Right renal pelvis (tissue), 4 donors: ENCODE results near the gene PLA2G1B. TPM values are rescaled to one million over a fixed set of nuclear protein-coding genes. Genes with fewer than 3 reads are reported as not detected.

ENCODE experiments used
- DNase-seq, 4 donors: peaks; one replicate each; pipeline ENCODE4 v3.0.0-alpha.2; 2013; ENCODE audit warnings: low read depth in 4 of 4, low spot score in 3 of 4, missing footprints in 1 of 4
- polyA plus RNA-seq, 4 donors: library from polyadenylated mRNA; unstranded; fragments of 120-200 nt; gene quantifications; one replicate each; pipeline ENCODE4 v1.2.1, GENCODE V29; 2013; ENCODE audit not compliant: insufficient read length in 4 of 4

The PLA2G1B gene
- polyA plus RNA-seq, 4 donors: 0.31 to 0.73 (median 0.42) TPM

DNA sequence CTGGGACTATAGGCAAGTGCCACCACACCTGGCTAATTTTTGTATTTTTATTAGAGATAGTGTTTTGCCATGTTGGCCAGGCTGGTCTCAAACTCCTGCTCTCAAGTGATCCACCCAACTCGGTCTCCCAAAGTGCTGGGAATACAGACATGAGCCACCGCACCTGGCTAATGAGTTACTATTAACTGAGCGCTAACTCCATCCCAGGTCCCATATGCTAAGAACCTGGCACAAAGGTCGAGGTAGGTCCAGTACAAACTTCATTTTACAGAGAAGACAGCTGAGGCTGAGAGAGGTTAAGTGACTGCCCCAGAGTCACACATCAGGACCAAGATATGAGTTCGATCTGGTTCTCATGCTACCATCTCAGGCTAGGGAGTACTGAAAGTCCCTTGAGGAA lies 4.5 kb upstream of the PLA2G1B start:
- DNase-seq: no peak

DNA sequence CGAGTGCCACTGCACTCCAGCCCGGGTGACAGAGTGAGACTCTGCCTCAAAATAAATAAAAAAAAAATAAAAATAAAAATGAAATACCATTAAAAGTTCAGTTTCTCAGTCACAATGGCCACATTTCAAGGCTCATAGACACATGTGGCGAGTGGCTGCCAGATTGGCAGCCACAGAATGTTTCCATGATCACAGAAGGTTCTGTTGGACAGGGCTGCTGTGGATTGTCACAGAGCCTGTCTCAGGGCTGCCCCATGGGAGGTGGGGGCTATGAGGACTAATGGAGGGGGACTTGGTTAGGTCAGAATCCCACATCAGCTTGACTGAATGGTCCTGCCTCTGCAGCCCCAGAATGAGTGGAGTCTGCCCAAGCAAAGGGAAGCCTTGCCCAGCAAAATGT lies 3.8 kb upstream of the PLA2G1B start:
- no peak for DNase-seq

DNA sequence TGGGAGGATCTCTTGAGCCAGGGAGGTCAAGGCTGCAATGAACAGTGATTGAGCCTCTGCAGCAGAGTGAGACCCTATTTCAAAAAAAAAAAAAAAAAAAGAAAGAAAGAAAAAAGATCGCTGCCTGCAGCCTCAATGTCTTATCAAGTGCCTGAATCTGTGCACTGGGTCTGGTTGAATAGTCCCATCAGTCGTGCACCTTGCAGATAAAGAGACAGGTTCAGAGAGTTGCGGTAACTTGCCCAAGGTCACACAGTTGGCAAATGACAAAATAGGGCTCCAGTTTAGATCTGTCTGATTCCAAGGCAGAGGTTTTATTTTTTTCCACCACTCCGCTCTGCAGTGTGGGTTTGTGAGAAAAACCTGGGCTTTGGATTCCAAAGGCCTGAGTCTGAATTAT lies 649 bp upstream of the PLA2G1B start:
- no peak for DNase-seq

DNA sequence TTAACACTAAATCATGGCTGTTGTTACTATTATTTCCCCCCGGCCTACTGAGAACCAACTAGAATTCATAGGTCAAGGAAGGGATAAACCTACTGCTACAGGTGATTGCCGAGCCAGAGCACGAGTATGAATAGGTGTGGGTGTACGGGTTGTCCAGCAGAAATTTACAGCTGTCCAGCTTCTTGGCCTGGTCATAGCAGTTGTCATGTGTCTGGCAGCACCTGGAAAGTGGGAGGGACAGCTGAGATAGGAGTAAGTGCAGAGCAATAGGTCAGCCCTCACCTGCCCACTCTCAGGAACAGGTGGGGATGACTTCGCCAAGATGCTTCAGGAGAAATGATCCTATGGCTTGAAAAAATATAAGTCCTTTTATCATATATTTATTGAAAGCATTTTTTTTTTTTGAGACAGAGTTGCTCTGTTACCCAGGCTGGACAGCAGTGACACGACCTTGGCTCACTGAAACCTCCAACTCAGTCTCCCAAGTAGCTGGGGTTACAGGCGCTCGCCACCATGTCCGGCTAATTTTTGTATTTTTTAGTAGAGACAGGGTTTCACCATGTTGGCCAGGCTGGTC lies 2.6 kb downstream of the PLA2G1B start:
- DNase-seq: no peak

DNA sequence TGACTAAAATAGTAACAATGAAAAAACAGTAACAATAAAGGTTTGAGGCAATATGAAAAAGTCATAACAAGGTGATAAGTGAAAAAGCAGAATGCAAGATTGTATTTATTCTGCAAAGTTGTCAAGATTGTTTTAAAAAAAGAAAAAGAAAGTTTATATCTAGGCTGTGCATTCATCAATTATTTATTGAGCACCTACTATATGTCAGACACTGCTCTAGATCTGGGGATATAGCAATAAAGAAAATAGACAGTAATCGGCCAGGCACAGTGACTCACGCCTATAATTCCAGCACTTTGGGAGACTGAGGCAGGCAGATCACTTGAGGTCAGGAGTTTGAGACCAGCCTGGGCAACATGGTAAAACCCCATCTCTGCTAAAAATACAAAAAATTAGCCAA lies 3.8 kb downstream of the PLA2G1B start:
- DNase-seq: no peak

DNA sequence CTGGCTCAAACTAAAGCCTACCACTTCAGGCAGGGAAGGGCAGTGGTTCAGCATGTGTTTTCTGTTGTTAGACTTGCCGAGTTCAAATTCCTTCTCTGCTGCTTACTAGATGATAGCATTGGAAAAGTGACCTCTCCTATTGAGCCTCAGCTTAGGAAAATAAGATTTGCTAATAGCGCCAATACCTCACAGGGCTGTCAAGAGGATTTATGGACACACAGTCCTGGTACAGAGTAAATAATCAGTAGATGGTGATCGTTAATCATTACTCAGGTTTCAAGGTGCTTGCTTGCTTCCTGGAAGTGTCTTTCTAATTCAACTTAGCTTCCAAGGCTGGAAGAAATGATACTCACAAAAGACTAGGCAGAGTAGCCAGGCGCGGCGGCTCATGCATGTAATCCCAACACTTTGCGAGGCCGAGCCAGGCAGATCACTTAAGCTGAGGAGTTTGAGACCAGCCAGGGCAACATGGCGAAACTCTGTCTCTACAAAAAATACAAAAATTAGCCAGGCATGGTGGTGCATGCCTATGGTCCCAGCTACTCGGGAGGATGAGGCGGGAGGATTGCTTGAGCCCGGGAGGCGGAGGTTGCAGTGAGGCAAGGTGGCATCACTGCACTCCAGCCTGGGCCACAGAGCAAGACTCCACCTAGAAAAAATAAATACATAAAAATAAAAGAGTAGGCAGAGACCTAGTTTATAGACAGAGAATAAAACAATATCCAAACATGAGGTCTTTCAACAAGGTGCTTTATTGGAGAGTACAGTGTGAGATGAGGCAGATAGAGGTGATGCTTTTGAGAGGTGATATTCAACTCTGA lies 6.0 kb downstream of the PLA2G1B start:
- DNase-seq: peak in 2 of 4 donors; percentile 15 to 48

DNA sequence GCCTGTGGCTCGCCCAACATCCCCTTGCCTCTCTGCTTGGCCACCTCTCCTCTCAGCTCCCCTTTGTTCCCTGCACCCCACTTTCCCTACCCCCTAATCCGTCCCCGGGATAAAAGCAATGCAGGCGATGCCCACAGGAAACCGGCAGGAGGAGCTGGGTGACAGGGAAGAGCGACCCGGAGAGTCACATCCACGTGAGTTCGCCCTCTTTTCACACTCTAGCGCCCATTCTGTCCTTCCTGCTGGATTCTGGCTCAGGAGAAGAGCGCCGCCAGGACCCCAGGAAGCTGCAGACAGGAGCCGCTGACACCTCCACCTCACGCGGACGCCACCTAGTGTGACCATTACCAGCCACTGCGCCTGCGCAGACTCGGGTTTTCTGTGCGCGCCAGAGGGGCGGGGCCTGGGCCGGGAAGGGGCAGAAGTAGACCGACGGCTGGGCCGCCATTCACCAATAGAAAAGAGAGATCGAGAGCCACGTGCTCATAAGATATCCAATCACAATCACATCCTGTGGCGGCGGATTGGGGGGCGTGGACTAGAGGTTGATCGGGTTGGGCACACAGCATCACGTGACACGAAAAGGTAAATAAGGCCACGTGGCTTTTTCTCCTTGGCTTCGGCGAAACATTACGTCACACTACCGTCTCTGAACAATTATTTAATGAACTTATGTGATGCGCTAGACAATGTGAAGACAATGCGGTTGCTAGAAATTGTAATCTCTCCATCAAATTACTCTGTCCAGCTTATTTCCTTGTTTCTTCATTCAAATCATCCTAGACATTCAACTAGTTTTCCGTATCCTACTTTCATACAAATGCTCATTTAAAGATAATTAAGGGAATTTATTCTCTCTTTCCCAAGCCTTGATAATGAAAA lies 10.1 kb downstream of the PLA2G1B start:
- peak; percentile 97 to 98 (median 98) for DNase-seq

DNA sequence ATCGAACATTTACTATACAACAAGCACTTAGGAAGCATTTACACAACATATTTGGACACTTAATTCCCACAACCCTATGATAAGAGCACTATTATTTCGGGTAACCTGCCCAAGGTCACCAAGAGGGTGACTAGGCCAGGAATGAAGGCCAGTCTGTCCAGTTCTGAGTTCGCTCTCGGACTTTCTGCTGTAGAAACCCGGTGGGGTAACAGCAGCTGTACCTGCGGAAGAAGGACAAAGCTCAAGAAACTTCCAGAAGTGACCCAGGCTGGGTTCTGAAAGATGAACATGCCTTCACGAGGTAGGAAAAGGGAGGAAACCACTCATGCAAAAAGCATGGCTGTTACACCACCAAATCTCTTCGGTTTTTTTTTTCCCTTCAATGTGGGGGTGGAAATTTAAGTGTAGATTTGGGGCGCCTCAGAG lies 10.8 kb downstream of the PLA2G1B start:
- DNase-seq: peak in 2 of 4 donors; percentile 6 to 16

DNA sequence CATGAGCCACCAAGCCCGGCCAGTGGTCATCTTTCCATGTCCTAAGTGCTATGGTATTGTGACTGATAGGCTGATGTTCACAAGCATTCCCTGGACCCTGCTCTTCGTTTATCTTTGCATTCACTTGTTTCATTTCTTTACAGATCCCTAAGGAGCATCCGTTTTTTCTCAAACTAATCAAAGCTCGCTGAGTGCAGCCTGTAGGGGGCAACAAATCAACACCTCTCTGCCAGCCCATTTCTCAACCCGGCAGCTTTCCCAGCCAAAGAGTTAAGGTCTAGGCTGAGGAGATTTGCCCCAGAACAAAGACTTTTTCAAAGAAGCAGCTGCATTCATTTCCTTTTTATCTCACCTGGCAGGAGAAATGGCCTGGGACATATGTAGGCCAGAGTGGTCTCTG lies 13.4 kb downstream of the PLA2G1B start:
- DNase-seq: no peak

DNA sequence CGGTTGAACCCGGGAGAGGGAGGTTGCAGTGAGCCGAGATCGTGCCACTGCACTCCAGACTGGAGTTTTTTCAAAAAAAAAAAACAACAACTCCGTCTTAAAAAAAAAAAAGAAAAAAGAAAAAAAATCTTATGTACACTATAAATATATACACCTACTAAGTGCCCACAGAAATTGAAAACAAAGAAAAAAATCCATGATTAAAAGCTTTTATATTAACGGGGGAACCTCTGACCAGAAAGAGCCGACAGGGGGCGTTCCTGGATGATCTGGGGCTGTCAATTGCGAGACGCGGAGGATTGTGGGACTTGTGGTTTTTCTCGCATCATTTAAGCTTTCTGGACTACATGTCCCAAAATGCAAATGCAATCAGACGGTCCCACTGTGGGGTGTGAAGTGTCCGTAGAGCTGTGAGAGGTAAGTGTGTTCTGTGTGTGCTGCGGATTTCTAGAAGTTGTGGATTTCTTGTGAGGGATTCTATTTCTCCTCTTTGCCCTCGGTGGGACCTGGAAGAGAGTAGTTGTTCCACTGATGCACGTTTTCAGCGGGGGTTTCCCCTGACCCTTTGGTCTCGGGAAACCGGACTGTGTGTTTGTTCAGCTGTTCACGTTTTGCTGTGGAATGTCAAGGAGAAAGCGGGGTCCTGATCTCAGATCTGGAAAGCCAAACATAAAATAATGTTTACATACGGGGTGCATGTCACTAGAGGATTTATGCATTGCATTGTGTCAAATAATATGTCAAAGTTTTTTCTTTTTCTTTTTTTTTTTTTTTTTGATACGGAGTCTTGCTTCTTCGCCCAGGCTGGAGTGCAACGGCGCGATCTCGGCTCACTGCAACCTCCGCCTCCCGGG lies 25.4 kb downstream of the PLA2G1B start, which contains the start of gene SIRT4:
Gene SIRT4 (plus strand): TSS at position 360 of the 854 bp plus-strand sequence. CDS start 1,241 bp downstream, outside the sequence.
- peak; percentile 90 to 93 (median 92) for DNase-seq

DNA sequence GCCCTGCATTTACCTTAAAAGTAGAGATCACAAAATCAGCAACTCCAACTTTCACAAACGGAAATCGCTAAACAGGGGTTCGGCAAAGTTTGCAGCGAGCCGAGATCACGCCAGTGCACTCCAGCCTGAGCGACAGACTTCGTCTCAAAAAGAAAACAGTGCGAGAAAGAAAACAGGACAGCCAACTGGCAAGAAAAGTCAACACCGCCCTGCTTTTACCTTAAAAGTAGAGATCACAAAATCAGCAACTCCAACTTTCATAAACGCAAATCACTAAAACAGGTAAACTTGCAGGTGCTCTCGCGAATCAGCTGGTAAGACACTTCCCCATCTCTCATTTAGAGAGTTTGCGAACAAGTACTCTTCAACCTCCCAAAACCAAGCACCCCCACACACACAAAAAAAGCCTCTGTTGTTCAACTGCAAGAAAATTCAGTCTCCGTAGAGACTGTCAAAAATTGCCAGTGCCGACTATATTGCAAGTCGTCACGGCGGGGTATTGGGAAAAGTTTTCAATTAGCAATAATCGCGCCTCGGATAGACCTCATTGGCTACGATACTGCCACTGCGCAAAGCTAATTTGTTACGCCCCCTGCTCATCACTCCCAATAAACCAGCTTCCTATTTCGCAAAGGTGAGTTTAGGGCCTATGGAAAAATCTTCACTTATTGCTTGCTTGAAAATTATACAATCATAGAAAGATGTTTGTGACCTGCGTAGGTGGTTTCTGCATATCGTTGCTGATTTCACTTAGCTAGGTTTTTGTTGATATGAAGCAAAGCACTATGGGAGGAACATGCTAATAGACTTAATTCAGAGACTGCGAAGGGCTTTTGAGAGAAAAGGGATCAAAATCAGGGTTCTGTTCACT lies 34.7 kb downstream of the PLA2G1B start, which contains the start of gene RNU4-1:
Gene RNU4-1 (minus strand): TSS at position 577 of the 871 bp plus-strand sequence.
- DNase-seq: peak; percentile 68 to 80 (median 79)

DNA sequence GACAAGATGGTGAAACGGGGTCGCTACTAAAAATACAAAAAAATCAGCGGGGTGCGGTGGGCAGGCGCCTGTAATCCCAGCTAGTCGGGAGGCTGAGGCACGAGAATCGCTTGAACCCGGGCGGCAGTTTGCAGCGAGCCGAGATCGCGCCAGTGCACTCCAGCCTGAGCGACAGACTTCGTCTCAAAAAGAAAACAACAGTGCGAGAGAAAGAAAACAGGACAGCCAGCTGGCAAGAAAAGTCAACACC lies 35.2 kb downstream of the PLA2G1B start:
- DNase-seq: no peak

DNA sequence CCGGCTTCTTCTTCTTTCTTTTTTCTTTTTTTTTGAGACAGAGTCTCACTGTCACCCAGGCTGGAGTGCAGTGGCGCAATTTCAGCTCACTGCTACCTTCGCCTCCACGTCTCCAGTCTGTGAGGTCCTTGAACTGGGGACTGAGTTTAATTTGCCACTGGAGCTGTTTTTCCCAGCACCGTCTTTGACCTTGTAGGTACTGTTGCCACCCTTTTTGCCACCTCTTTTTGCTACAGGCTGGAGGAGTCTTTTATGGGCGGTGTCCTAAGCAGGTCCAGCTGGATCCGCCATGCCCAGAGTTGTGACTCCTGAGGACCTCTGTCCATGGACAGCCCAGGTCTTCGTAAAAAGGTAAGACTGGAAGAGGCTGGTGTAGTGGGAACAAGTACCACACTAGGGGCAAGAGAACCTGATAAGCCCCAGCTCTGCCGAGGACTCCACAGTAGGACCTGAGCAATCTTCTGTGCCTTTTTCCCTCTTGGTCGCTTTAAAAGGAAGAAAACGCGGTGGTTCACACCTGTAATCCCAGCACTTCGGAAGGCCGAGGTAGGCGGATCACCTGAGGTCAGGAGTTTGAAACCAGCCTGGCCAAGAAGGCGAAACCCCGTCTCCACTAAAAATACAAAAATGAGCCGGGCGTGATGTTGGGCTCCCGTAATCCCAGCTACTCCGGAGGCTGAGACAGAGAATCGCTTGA lies 36.8 kb downstream of the PLA2G1B start:
- peak in 1 of 4 donors; percentile 13 for DNase-seq

DNA sequence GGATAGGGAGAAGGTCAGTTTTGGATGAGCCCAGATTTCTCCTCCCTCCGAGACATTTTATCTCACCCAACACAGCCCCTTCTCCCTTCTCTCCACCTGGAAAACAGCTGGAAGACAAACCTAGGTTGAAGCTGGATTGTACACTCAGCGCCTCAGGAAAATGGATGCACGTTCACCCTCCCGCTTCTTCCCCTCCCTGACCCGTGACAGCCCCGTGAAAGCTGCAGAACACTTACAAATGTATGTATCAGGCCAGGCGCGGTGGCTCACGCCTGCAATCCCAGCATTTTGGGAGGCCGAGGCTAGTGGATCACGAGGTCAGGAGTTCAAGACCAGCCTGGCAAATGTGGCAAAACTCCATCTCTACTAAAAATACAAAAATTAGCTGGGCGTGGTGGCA lies 40.1 kb downstream of the PLA2G1B start:
- DNase-seq: no peak

DNA sequence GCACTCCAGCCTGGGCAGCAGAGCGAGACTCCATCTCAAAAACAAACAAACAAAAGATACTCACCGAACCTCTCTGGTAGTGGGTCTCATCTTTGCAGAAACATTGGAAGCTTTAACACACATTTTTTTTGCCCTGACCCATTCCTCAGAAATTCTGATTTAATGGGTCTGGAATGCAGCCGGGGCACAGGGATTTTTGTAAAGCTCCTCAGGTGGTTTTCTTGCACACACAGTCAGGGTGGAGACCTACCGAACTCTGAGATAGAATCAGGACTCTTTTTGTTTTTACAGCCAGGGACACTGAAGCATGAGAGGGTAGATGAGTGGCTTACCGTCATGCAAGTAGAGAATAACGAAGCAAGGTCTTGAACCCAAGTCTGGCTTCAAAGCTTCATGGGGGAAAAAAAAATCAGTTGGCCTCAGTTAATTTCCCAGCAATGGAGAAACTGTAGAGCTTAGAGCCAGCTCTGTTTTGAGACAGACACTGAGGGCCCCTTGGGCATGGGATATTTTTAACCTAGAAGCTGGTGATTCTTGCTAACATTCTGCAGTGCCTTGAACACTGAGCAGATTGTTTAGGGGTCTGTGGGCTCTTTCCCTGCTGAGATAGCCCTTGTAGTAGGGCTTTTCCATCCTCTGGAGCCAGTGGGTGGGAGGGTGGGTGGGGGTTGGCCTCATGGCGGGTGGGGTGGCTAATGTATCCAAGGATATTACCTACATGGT lies 40.6 kb downstream of the PLA2G1B start:
- DNase-seq: no peak

DNA sequence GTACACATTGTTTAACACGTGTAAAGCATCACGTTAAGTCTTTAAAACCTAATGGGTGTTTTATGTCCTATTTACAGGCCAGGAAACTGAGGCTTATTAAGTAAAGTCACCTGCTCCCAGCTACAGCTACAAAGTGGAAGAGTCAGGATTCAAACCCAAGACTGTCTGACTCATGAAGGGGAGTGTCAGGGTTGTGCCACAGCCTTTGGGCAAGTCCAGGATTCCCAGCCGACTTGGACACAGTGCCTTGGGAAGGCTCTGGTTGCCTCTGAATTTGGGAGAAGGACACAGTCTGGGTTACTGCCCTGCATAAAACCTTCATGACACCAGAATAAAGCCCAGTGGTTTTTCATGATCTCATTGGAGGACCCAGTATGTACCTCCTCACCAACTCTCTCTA lies 43.2 kb downstream of the PLA2G1B start:
- DNase-seq: no peak

DNA sequence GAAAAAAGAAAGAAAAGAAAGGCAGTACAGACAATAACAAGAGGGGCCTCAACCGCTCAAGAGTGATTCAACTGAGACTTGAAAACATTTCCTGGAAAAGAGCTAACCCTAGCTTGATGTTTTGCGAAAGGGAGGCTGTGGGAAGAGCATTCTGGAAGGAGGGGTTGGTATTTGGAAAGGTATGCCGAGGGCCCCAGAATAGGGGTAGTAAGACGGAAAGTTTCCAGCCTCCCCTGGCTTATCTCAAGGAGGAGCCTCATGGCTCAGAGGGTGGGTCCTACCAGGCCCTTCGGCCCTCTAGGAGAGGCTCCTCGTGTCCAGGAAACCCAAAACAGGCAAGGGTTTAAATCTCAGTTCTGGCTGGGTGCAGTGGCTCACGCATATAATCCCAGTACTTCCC lies 44.3 kb downstream of the PLA2G1B start:
- DNase-seq: no peak
